ENCODE results near the gene JAKMIP2. TPM values are rescaled to one million over a fixed set of nuclear protein-coding genes. Genes with fewer than 3 reads are reported as not detected.

JAKMIP2 gene
- total and polyA plus RNA-seq, 2 donors (not counting 3 experiments of a cell fraction or from before 2014, with no cell fraction given) = not detected

DNA sequence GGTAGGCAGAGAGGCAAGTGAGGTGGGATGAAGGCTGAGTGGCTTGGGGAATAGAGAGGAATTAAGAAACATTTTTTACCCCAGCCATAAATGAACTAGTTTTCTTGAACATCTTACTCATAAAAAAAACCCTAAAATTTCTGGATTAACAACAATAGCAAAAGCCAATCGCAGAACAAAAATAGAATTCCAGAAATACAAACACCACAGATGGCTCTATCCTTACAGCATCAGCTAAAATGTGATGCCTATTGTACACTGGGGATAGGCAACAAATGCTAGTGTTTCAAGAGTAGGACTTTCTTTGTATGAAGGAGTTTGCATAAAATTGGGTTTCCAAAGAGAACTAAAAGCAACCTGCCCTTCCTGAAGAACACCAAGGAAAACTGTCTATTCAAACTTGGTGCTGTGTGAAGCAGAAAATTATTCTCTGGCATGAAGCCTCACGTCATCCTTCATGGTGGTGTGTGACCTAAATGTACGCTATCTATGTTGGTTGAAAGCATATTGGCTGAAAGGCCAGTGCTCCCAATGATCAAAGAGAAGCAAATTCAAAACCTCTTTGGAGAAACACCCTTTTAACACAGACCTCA is 82.9 kb downstream of the JAKMIP2 start:
- CTCF ChIA-PET = no interaction called here
- POLR2A ChIA-PET = no interaction called here
- H3K9me3 ChIP-seq (replicated peaks; ENCODE audit: control insufficient read depth, insufficient read depth, low read length) = no peaks in the 10 kb centered on the region
- H3K27me3 ChIP-seq (ENCODE audit: control insufficient read depth in 2 of 2, insufficient read depth in 2 of 2, low read length in 2 of 2) = peaks cover 0 to 2% of the 10 kb centered on the region in 2 experiments
- no peak overlapping the region for H3K9ac ChIP-seq (replicated peaks; ENCODE audit: extremely low read depth, insufficient read depth, low read length)
- DNase-seq (ENCODE audit: low read depth, low spot score) (no peak), FAIRE-seq (no peak)
- no peaks in the 10 kb centered on the region for H3K9me1 ChIP-seq (replicated peaks; ENCODE audit: control insufficient read depth, extremely low read depth, insufficient read depth, low read length)
- dilution Hi-C loops (cut with MboI; ENCODE audit: extremely low pct_ligation_motif_present, low sequenced_read_pairs) = no loop called here
- H4K20me1 ChIP-seq (replicated peaks; ENCODE audit: control insufficient read depth, extremely low read depth, insufficient read depth, low read length) = no peaks in the 10 kb centered on the region
- H3K4me1 ChIP-seq (ENCODE audit: control insufficient read depth, extremely low read depth, insufficient read depth, low read length) = no peaks in the 10 kb centered on the region
- no peak overlapping the region for H3K27ac ChIP-seq (ENCODE audit: insufficient read depth, low read depth, low read length)
- H3K79me2 ChIP-seq (ENCODE audit: control insufficient read depth, insufficient read depth, low read length) = no peaks in the 10 kb centered on the region
- no peaks in the 10 kb centered on the region for H3K36me3 ChIP-seq (ENCODE audit: control insufficient read depth in 2 of 2, extremely low read depth in 1 of 2, insufficient read depth in 2 of 2, low read length in 2 of 2)
- intact Hi-C loops (cut with micrococcal nuclease) = no loop called here
- no peak for TF ChIP-seq JUN (IDR thresholded peaks at IDR 0.05; ENCODE audit: borderline replicate concordance, insufficient read depth, insufficient read length, low read depth)
- TF ChIP-seq MAX (IDR thresholded peaks at IDR 0.05; ENCODE audit: insufficient read depth, insufficient read length) = no peak
- no peak for TF ChIP-seq GATA2 (IDR thresholded peaks at IDR 0.05; ENCODE audit: insufficient read depth, insufficient read length, low read depth, low read length)
- no peak for TF ChIP-seq POLR2A (IDR thresholded peaks at IDR 0.05; ENCODE audit: low read depth, low read length)
- TF ChIP-seq MYC (IDR thresholded peaks at IDR 0.05; ENCODE audit: low read depth, low read length) = no peak
- no peak for TF ChIP-seq POLR2AphosphoS5 (IDR thresholded peaks at IDR 0.05; ENCODE audit: insufficient read depth, low read depth, low read length)
- TF ChIP-seq, protein P1, sequence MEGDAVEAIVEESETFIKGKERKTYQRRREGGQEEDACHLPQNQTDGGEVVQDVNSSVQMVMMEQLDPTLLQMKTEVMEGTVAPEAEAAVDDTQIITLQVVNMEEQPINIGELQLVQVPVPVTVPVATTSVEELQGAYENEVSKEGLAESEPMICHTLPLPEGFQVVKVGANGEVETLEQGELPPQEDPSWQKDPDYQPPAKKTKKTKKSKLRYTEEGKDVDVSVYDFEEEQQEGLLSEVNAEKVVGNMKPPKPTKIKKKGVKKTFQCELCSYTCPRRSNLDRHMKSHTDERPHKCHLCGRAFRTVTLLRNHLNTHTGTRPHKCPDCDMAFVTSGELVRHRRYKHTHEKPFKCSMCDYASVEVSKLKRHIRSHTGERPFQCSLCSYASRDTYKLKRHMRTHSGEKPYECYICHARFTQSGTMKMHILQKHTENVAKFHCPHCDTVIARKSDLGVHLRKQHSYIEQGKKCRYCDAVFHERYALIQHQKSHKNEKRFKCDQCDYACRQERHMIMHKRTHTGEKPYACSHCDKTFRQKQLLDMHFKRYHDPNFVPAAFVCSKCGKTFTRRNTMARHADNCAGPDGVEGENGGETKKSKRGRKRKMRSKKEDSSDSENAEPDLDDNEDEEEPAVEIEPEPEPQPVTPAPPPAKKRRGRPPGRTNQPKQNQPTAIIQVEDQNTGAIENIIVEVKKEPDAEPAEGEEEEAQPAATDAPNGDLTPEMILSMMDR (IDR thresholded peaks at IDR 0.05; ENCODE audit: extremely low read depth in 1 of 2, insufficient read depth in 1 of 2, low read depth in 1 of 2, low read length in 2 of 2) = no peak
- no peak overlapping the region for H3K4me3 ChIP-seq (replicated peaks in 1 of 3; ENCODE audit: insufficient read depth in 1 of 3, low read depth in 1 of 3, low read length in 3 of 3)
- BruUV-seq (replicated peaks) = no TSS peak
- no peak overlapping the region for H3K4me2 ChIP-seq (ENCODE audit: insufficient read depth, low read length)
- no peak overlapping the region for H2AFZ ChIP-seq (ENCODE audit: low read depth, low read length)
